Epithelial cell of prostate (primary cell): ENCODE data around the gene SLC25A24.
A peak's percentile ranks its signal among the peaks of the same experiment; 100 is the strongest.
"Not testable (repeated sequence)": the region's sequence is repeated elsewhere in the genome, so short reads cannot be mapped to it uniquely, and the experiment has no call there.

Experiments used
- DNase-seq: peaks from one replicate; pipeline ENCODE4 v3.0.0-alpha.2; 2011; ENCODE audit warnings: low read depth, low spot score
- H3K27ac ChIP-seq: fragments of 450-650 bp; 2 replicates; pipeline ENCODE4 v1.5.1; 2017; ENCODE audit warnings: mild to moderate bottlenecking

The SLC25A24 gene

DNA sequence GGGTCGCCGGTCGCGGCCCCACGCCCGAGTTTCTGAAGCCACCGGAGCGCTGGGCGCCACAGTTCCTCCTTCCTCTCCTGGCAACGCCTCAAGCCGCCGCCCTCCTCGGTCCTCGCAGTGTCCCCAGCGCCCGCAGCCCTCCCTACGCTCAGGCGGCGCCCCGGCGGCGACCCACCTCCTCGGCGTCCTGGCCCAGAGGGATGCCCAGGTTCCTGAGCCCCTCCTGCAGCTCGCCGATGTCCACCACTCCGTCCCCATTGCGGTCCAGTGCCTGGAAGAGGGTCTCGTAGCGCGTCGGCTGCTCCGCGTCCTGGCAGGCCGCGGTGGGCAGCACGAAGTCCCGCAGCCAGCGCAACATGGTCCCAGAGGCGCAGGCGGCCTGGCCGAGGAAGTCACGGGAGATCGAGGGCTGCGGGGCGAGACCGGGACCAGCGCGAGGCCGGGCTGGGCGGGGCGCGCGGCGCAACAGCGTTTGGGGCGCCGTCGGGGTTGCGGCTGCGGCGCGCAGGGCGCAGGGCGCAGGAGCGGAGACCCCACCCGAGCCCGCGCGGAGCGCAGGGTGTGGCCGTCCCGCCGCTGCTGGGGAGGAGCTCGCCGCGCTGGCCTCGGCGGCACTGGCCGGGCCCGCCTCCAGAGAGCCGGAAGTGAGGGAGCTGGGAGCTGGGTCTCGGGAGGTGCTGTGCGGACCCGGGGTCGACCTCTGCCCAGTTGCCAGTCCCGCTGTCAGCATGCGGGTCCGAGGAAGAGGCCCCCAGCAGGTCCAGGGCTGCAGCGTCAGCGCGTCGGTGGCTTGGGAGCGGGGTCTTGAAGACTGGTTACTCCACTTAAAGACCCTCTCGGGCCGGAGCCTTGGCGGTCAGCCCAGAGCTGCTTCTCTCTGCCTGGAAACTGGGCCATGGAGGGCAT is at the start of gene SLC25A24:
SLC25A24 (minus strand) TSS at position 563 of the 906 bp plus-strand sequence; CDS start at position 358, 205 bp downstream.
- DNase-seq, result no peak
- peak within 1 kb of the TSS; percentile 81 for H3K27ac ChIP-seq

DNA sequence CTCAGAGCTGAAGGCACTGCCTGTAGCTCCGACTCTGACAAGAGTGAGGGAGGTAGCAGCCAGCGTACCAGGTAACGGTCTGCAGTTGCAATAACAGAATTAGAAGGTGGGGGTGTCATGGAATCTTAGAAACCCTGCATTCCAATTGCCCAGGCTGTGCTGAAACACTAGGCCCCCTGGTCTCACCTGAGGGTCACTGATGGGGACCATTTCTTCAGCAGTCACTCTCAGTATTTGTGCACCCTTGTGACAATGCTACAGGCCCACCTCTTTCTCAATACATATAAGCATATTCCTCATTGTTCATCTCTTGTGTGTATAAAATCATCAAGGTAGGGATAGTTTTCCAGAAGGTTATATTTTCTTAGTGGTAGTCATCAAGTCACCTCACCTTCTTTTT is 43.8 kb upstream of the SLC25A24 start, which contains the start of gene NBPF4:
NBPF4 (minus strand) TSS at position 101 of the 400 bp plus-strand sequence. CDS start 315 bp downstream, outside the sequence.
- DNase-seq, H3K27ac ChIP-seq: not testable (repeated sequence)

DNA sequence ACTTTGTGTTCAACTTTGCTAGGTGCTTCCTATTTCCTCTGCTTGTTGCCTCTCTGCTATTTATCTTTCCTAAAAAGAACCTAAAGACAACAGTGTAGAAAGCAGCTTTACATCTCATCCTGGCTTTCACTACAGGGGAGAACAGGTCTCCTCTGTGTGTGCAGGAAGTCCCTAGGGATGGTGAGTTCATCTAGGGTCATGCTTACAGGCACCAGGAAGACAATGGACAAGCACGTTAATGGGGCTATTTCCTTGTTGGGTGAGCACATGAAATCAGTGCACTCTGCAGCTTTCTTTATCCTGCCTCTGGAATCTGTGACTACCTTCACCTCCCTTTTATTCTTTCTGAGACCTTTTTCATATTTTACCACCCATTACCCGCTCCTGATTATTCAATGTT is 39.3 kb upstream of the SLC25A24 start:
- H3K27ac ChIP-seq, DNase-seq: not testable (repeated sequence)

DNA sequence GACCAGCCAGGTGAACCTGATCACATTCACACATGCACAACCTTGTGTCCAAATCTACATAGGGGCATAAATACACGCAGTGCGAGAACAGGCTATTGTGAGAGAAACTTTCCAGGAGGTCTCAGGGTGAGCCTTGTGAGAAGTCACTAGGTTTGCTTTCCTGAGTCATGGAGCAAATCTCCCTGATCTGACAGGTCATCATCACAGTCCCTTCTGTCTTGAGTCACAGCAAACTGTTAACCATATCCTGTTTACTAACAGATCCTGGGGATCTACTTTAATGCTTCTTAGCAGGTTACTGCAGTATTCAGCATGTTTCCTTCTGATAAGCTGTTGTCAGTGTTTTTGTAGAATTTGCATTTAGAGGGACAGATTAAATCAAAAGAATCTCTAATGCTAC is 35.2 kb upstream of the SLC25A24 start:
- DNase-seq, H3K27ac ChIP-seq: not testable (repeated sequence)

DNA sequence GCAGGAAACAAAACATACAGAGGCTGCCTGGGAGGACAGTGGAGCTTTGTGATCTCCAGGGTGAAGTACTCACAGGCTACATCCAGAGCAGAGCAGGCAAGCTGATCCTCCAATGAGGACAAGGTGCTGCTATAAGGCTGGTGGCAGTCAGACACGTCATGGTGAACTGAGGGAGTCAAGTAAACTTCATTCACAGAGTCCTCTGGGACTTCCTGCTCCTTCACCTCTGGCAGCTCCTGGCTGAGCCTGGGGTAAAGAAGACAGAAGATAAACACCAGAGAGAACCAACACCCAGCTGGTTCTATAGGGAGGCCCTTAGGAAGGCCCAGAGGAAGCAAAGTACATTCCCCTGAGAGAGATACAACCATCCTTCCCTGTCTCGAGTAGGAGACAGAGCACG is 32.0 kb upstream of the SLC25A24 start:
- not testable (repeated sequence) for H3K27ac ChIP-seq, DNase-seq

DNA sequence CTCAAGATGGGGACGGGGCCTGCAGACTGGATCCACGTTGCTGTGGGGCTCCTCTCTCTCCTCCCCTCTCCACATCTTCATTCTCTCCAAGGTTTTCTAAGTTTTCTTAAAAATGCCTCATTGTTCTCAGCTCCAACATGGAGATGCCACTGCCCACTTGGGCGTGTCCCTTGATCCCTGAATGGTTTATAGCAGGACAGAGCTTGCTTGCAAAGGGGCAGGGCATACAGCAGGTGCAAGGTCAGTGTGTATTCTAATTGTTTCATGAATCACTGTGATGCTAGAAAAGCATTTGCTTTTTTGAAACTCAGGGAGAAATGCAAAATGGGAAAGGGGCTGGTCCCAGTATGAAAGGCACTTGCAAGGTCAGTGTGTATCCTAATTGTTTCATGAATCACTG is 29.8 kb upstream of the SLC25A24 start:
- DNase-seq, H3K27ac ChIP-seq: not testable (repeated sequence)

DNA sequence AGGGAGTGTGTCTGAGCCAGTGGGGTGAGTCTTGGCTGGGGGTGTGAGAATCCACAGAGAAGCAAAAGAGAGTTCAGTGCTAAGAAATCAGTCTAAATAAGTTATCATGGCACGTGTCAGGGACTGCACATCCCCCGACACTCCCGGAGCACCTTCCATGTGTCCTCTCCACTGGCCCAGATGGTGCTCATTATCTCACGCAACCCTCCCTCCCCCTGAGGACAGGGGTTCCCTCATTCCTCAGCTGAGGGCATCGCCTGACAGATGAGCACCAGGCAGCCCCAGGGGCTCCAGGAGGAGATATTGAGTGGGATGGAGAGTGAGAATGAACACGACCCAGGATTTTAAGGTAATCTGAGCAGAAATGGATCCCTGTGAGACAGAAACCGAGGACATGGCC is 27.6 kb upstream of the SLC25A24 start:
- H3K27ac ChIP-seq, DNase-seq: not testable (repeated sequence)

DNA sequence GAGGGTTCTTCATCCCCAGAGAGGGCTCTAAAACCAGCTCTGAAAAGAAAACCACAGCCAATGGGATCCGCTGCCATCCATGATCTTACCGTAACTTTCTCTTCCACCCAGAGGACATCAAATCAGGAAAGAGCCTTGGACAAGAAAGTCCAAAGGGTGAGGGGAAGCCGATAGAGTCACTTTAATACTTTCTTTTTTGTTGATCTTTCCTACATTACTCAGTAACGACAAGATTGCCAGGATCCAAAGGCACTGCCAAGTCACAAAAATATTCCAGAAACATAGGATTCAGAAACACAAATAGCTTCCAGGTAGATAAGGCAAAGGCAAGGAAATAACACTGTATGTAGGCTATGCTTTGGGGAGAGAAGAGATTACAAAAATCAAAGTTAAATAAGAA is 26.7 kb upstream of the SLC25A24 start:
- DNase-seq, H3K27ac ChIP-seq: not testable (repeated sequence)

DNA sequence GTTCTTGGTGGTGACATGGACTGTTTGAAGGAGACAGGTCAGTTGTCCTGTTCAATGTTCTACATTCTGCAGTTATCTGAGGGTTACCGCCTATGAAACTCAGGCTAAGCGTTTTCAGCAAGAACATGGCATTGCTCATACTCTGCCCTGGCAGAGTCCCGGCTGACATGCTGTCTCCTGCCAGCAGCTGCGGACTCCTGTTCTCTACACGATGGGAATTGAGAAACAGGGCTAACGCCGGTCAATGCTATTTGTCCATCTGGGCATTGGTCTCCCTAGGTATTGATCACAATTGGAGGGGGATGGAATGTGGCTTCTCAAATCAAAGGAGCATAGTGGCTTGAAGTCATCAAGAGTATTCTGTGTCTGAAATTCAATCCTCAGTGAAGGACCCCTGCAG is 23.1 kb upstream of the SLC25A24 start:
- H3K27ac ChIP-seq, DNase-seq: not testable (repeated sequence)

DNA sequence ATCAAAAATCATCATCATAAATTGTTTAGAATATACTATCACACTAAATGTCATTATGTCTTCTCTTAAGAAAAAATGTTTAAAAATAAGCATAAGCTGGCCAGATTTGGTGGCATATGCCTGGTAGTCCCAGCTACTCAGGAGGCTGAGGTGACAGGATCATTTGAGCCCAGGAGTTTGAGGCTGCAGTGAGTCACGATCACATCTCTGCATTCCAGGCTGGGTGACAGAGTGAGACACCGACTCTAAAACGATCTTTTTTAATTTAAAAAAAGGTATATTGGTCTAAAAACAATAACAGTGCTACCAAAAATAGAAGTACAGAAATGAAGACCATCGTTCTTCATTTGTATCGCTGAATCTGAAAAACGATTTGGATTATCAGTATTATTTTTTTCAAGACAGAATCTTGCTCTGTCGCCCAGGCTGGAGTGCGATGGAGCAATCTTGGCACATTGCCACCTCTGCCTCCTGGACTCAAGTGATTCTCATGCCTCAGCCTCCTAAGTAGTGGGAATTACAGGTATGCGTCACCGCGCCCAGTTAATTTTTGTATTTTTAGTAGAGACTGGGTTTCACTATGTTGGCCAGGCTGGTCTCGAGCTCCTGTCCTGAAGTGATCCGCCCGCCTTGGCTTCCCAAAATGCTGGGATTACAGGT is 17.5 kb upstream of the SLC25A24 start:
- H3K27ac ChIP-seq, DNase-seq: not testable (repeated sequence)

DNA sequence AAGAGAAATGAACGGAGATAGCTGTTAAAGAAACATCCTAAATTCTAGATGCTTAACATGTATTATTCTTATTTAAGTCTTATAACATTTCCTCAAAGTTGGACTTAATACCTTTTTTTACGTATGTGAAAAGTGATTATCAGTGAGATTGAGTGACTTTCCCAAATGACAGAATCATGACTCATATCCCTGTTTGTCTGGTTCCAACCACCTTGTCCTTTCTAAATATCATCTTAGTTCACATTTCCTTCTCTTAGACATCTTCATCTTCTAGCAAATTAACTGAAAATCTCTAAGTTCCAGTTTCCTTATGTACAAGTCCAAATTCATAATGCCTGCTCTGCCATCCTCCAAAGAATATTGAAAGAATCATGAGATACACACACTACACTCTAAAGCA is 16.9 kb upstream of the SLC25A24 start:
- H3K27ac ChIP-seq, DNase-seq: not testable (repeated sequence)

DNA sequence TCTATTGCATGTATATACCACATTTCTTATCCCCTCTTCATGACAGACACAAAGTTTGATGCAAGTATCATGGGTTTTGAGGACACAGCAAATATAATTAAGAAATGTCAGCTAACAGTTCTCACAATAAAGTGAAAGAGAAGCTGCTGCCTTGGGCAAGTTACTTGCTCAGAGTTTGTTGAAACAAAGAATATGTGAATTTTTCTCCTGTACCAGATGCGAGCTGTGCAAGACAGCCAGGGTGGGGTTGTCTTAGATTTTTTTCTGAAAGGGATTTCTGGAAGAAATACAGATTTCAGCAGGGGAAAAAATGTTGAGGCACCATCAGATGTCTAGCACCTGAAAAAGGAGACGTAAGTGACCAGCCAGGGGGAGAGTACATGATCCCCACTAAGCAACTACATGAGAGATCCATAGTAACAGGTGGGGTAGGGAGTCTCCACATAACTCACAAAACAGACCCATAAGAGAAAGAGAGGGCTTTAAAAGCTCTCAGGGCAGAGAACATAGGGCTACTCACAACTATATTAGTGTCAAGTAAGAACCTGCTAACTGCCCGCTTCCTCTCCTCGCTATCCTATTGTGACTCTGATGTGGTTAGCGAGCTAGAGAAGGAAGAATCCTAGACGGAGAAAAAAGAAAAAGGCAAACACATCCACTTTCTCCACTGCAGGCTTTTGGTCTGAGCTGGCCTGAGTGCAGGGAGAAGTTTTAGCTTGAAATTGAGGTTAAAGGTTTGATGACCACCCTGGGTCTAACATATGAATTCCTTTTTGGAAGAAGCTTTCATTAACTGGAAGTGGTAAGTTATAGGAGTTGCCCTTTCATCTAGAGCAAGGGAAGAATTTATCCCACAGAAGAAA is 16.1 kb upstream of the SLC25A24 start:
- H3K27ac ChIP-seq, DNase-seq: not testable (repeated sequence)

DNA sequence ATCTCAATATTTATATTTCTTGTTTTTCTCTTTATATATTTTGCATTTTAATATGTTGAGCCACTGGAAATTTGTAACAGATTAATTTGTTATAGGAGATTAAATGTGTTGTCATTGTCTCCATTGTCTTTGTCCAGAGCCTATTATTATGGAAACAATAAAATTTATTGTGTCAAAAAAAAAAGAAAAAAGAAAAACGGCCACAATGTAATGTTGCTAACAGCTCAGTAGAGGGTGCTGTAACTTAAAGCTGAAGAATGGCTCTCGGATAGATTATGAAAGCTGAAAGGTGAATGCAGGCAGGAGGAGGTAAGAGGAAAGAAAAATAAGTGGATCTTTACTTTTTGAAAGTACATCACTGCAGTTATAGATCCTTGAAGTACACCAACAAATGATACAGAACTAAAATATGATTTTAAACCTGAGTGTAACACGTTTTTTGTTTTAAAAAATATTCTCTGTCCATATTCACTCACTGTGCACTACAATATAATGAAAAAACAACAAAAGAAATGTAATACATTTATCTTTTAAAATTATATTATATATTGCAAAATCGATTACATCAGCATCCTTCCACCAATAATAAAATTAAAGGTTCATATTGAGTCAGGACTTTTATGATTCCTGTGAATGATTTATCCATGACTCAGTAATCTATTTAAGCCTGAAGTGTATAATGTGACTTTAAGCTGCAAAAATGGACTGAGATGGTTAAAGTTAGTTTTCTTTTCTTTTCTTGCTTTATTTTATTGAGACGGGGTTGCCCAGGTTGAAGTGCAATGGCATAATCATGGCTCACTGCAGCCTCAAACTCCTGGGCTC is 14.7 kb upstream of the SLC25A24 start:
- DNase-seq, result not testable (repeated sequence)
- peak overlapping the region; percentile 45 for H3K27ac ChIP-seq

DNA sequence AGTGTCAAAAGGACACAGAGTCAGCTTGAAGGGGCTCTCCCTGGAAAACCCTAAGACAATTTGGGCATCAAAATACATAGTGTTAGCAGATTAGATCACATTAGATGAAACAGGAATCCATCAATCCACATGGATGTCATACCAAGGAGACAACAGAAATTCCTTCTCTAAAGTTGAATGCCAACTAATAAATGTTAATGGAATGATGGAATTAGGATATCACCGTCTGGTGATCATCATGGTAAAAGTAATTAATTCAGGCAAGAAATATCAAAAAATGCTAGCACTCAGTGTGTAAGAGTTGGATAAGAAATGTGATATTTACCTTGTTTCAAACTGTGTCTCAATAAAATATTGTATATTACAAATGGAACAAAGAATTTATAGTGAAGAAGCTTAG is 10.9 kb upstream of the SLC25A24 start:
- no peak overlapping the region for H3K27ac ChIP-seq
- no peak for DNase-seq

DNA sequence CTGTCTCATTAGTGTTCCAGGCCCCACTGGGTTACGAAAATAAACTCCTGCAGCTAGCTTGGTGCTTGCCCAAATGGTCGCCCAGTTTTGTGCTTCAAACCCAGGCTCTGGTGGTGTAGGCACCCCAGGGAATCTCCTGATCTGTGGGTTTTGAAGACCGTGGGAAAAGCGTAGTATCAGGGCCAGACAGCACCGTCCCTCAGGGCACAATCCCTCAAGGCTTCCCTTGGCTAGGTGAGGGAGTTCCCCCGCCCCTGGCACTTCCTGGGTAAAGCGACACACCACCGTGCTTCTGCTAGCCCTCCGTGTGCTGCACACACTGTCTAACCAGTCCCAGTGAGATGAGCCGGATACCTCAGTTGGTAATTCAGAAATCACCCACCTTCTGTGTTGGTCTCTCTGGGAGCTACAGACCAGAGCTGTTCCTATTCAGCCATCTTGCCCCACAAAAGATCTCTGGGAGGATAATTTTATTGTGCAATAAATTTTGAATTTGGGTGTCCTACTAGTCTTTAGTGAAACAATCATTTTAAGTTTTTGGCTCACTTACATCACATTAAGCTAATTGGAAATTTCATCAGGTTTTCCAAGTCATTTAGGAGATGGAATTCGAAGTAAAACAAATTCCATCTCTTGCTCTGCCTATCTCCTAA is 9.4 kb upstream of the SLC25A24 start:
- H3K27ac ChIP-seq, result no peak overlapping the region
- no peak for DNase-seq

DNA sequence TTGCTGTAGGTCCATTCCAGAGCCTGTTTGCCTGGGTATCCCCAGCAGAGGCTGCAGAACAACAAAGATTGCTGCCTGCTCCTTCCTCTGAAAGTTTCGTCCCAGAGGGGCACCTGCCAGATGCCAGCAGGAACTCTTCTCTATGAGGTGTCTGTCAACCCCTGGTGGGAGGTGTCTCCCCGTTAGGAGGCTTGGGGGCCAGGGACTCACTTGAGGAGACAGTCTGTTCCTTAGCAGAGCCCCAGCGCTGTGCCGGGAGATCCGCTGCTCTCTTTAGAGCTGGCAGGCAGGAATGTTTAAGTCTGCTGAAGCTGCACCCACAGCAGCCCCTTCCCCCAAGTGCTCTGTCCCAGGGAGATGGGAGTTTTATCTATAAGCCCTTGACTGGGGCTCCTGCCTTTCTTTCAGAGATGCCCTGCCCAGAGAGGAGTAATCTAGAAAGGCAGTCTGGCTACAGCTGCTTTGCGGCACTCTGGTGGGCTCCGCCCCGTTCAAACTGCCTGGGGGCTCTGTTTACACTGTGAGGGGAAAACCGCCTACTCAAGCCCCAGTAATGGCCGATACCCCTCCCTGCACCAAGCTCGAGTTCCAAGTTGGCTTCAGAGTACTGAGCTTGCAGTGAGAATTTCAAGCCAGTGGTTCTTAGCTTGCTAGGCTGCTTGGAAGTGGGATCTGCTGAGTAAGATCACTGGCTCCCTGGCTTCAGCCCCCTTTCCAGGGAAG is 8.7 kb upstream of the SLC25A24 start:
- no peak for DNase-seq
- H3K27ac ChIP-seq, result no peak overlapping the region

DNA sequence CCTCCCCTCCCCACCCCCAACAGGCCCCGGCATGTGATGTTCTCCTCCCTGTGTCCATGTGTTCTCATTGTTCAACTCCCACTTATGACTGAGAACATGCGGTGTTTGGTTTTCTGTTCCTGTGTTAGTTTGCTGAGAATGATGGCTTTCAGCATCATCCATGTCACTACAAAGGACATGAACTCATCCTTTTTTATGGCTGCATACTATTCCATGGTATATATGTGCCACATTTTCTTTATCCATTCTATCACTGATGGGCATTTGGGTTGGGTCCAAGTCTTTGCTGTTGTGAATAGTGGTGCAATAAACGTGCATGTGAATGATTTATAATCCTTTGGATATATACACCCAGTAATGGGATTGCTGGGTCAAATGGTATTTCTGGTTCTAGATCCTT is 3.4 kb upstream of the SLC25A24 start:
- not testable (repeated sequence) for DNase-seq, H3K27ac ChIP-seq

DNA sequence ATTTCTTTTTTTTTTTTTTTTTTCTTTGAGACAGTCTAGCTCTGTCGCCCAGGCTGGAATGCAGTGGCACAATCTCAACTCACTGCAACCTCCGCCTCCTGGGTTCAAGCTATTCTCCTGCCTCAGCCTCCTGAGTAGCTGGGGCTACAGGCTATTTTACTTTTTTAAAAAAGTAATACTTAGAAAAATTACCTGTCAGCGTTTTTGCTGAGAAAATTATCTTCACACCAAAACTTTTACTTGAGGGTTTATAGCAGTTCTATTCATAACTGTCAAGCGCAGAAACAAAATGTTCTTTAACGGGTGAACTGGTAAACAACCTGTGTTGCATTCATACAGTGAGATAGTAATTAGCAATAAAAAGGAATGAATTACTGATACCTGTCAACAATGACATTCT is 1.5 kb upstream of the SLC25A24 start:
- no peak for DNase-seq
- no peak overlapping the region for H3K27ac ChIP-seq
